CD4-positive, alpha-beta T cell (primary cell): ENCODE results near the gene USP6NL. TPM values are rescaled to one million over a fixed set of nuclear protein-coding genes. Genes with fewer than 3 reads are reported as not detected.

Experiments used
- ATAC-seq: fragments of 200-7000 bp; cut with Tn5 transposase; one replicate; pipeline ENCODE4 v1.10.0; 2022; ENCODE audit warnings: mild to moderate bottlenecking; ENCODE audit not compliant: poor library complexity
- CTCF ChIA-PET: fragments of 350-600 bp; sonication (Branson Sonifier 250); formaldehyde crosslinking; loops from one replicate; lab custom pipeline; 2021; ENCODE audit warnings: antibody characterized with exemption, inconsistent platforms; lab: Charles Lee
- POLR2A ChIA-PET: fragments of 350-600 bp; sonication (Branson Sonifier 250); formaldehyde crosslinking; loops from one replicate; lab custom pipeline; 2021; ENCODE audit warnings: antibody characterized with exemption, inconsistent platforms; lab: Charles Lee
- DNase-seq, 14 experiments: peaks; one replicate each; pipeline ENCODE4 v3.0.0-alpha.2; 2013 to 2020; ENCODE audit warnings: mixed read lengths in 2 of 14
- H3K27ac ChIP-seq, 2 donors: one replicate each; pipeline versions ENCODE4 v1.5.1 to v1.7.0; 2013; ENCODE audit warnings: low read length in 2 of 2, low read depth in 1 of 2, mild to moderate bottlenecking in 1 of 2
- H3K27me3 ChIP-seq, 2 experiments: 1 replicate in 1 of 2; 2 replicates in 1 of 2; pipeline versions ENCODE4 v1.6.1 to v1.7.0; 2013; ENCODE audit warnings: low read length in 2 of 2, control low read depth in 1 of 2, mild to moderate bottlenecking in 1 of 2, moderate library complexity in 1 of 2; ENCODE audit not compliant: insufficient read depth in 2 of 2, control insufficient read depth in 1 of 2
- H3K36me3 ChIP-seq: one replicate; pipeline ENCODE4 v1.6.1; 2013; ENCODE audit warnings: low read length, control low read depth; ENCODE audit not compliant: insufficient read depth
- H3K4me1 ChIP-seq: one replicate; pipeline ENCODE4 v1.6.1; 2013; ENCODE audit warnings: low read length, control low read depth; ENCODE audit not compliant: insufficient read depth
- H3K4me3 ChIP-seq: one replicate; pipeline ENCODE4 v1.5.1; 2013; ENCODE audit warnings: mild to moderate bottlenecking, low read length, moderate library complexity
- H3K9me3 ChIP-seq, 2 experiments: 1 replicate in 1 of 2; 2 replicates in 1 of 2; pipeline versions ENCODE4 v1.6.1 to v1.7.0; 2013; ENCODE audit warnings: low read length in 2 of 2, mild to moderate bottlenecking in 2 of 2, control low read depth in 1 of 2, moderate library complexity in 1 of 2; ENCODE audit not compliant: control insufficient read depth in 1 of 2, insufficient read depth in 1 of 2
- H3K27ac Mint-ChIP-seq: one replicate; pipeline ENCODE4 v1.8.0; 2020; ENCODE audit warnings: mixed read lengths
- H3K27me3 Mint-ChIP-seq: one replicate; pipeline ENCODE4 v1.8.0; 2021; ENCODE audit warnings: mixed read lengths
- H3K36me3 Mint-ChIP-seq: one replicate; pipeline ENCODE4 v1.8.0; 2021; ENCODE audit warnings: low read depth, mixed read lengths
- H3K4me1 Mint-ChIP-seq: one replicate; pipeline ENCODE4 v1.8.0; 2021; ENCODE audit warnings: low read depth, mixed read lengths
- H3K4me3 Mint-ChIP-seq: one replicate; pipeline ENCODE4 v1.8.0; 2020; ENCODE audit warnings: mild to moderate bottlenecking, mixed read lengths
- H3K9me3 Mint-ChIP-seq: one replicate; pipeline ENCODE4 v1.8.0; 2020; ENCODE audit warnings: mixed read lengths
- CTCF ChIP-seq: fragments of 200-600 bp; IDR thresholded peaks from one replicate; pipeline ENCODE4 v1.8.0; 2022; ENCODE audit warnings: antibody characterized with exemption, mild to moderate bottlenecking
- intact Hi-C, 2 experiments: fragments of 100-400 bp; cut with DNase I in 1 of 2; cut with micrococcal nuclease in 1 of 2; formaldehyde crosslinking; loops; one replicate each; pipeline versions ENCODE4 v1.15.1 to v1.9.0; 2023 to 2025; cut with DNase I, micrococcal nuclease
- total RNA-seq, 174 experiments: library from RNA in 2 of 174; stranded (reverse) in 2 of 174; gene quantifications; one replicate each; pipeline ENCODE4 v1.2.3 and lab custom pipeline; 2021 to 2026

Gene USP6NL
- total RNA-seq, 2 experiments from 2014 or later: 5.2 to 5.6 TPM

- Mint-ChIP-seq H3K9me3 (no peaks in the 10 kb centered on the region), H3K27me3 (no peaks in the 10 kb centered on the region), H3K27ac (no peak overlapping the region), H3K4me3 (no peak overlapping the region), H3K4me1 (peaks cover 5% of the 10 kb centered on the region), H3K36me3 (no peaks in the 10 kb centered on the region)
- DNase-seq (no peak), ATAC-seq (no peak)
- H3K27me3 ChIP-seq: no peaks in the 10 kb centered on the region
- no peak overlapping the region for H3K4me3 ChIP-seq
- TF ChIP-seq CTCF: no peak
- H3K27ac ChIP-seq: no peak overlapping the region
- no peaks in the 10 kb centered on the region for H3K9me3 ChIP-seq
- peaks cover 3% of the 10 kb centered on the region for H3K4me1 ChIP-seq
- CTCF ChIA-PET: no interaction called here
- H3K36me3 ChIP-seq: no peaks in the 10 kb centered on the region
- intact Hi-C loops: no loop called here
- POLR2A ChIA-PET: no interaction called here
Measured at GRCh38 chr10:11468126-11468742, 143.2 kb downstream of the USP6NL start.

- no peaks in the 10 kb centered on the region for H3K9me3 ChIP-seq
- H3K36me3 ChIP-seq: no peaks in the 10 kb centered on the region
- intact Hi-C loops: no loop called here
- TF ChIP-seq CTCF: no peak
- ChIA-PET POLR2A (interaction anchor here (0.6 kb wide), 1 partner anchor 1868 kb away, joined by 3 read pairs; no protein-coding TSS in a partner anchor), CTCF (no interaction called here)
- ATAC-seq (peak; percentile 29), DNase-seq (no peak)
- no peak overlapping the region for H3K27ac ChIP-seq
- H3K27me3 ChIP-seq: no peaks in the 10 kb centered on the region
- no peak overlapping the region for H3K4me3 Mint-ChIP-seq
- no peak overlapping the region for H3K4me3 ChIP-seq
- no peaks in the 10 kb centered on the region for H3K27me3 Mint-ChIP-seq
- H3K4me1 ChIP-seq: no peaks in the 10 kb centered on the region
- H3K27ac Mint-ChIP-seq: no peak overlapping the region
- no peaks in the 10 kb centered on the region for H3K9me3 Mint-ChIP-seq
- peaks cover 5% of the 10 kb centered on the region for H3K4me1 Mint-ChIP-seq
- peaks cover 15% of the 10 kb centered on the region for H3K36me3 Mint-ChIP-seq
Measured at GRCh38 chr10:11465406-11465805, 146.0 kb downstream of the USP6NL start.

- Histone ChIP-seq H3K4me1 (no peaks in the 10 kb centered on the region), H3K4me3 (no peak overlapping the region), H3K27me3 (no peaks in the 10 kb centered on the region), H3K27ac (no peak overlapping the region), H3K9me3 (no peaks in the 10 kb centered on the region), H3K36me3 (no peaks in the 10 kb centered on the region)
- intact Hi-C loops: no loop called here
- H3K27ac Mint-ChIP-seq: no peak overlapping the region
- peaks cover 15% of the 10 kb centered on the region for H3K36me3 Mint-ChIP-seq
- DNase-seq: no peak
- ChIA-PET POLR2A (no interaction called here), CTCF (no interaction called here)
- no peak overlapping the region for H3K4me3 Mint-ChIP-seq
- H3K27me3 Mint-ChIP-seq: no peaks in the 10 kb centered on the region
- ATAC-seq: no peak
- H3K4me1 Mint-ChIP-seq: peaks cover 5% of the 10 kb centered on the region
- no peak for TF ChIP-seq CTCF
- H3K9me3 Mint-ChIP-seq: no peaks in the 10 kb centered on the region
Measured at GRCh38 chr10:11463111-11463510, 148.3 kb downstream of the USP6NL start.
